22Rv1 (cell line): Measurements from ENCODE around the gene MAGI2.

Source experiments
- ZFX ChIP-seq: fragments of 450-650 bp; IDR thresholded peaks from 2 replicates; pipeline ENCODE4 v1.6.1; 2017; ENCODE audit warnings: antibody characterized with exemption, borderline replicate concordance
- TF ChIP-seq, protein P1 (sequence below): fragments of 450-650 bp; IDR thresholded peaks from 2 replicates; pipeline ENCODE4 v1.5.1; 2017; ENCODE audit warnings: mild to moderate bottlenecking

DNA sequence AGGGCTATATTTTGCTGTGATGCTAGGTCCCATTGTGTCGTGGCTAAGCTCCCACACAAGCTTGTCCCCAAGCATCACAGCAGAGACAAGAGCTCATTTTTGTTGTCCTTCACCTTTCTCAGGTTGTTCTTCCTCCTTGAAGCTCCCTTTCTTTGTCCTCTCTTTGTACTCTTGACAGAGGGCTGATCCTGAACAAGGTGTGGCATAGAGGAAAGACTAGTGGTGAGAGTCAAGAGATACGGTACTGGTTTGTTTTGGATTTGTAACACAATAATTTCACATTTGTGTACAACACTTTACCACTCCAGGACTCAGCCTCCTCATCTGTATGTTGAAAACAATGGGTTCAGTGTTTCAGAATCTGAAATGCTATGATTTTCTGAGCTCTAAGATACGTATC, 41.0 kb downstream of the MAGI2 start:
- TF ChIP-seq, protein P1, sequence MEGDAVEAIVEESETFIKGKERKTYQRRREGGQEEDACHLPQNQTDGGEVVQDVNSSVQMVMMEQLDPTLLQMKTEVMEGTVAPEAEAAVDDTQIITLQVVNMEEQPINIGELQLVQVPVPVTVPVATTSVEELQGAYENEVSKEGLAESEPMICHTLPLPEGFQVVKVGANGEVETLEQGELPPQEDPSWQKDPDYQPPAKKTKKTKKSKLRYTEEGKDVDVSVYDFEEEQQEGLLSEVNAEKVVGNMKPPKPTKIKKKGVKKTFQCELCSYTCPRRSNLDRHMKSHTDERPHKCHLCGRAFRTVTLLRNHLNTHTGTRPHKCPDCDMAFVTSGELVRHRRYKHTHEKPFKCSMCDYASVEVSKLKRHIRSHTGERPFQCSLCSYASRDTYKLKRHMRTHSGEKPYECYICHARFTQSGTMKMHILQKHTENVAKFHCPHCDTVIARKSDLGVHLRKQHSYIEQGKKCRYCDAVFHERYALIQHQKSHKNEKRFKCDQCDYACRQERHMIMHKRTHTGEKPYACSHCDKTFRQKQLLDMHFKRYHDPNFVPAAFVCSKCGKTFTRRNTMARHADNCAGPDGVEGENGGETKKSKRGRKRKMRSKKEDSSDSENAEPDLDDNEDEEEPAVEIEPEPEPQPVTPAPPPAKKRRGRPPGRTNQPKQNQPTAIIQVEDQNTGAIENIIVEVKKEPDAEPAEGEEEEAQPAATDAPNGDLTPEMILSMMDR, result no peak
- TF ChIP-seq ZFX, result no peak
